Fibroblast of mammary gland (primary cell): ENCODE results near the gene REN.

Experiments used
- DNase-seq: peaks from one replicate; pipeline ENCODE4 v3.0.0-alpha.2; 2010; ENCODE audit warnings: low read depth
- H3K4me3 ChIP-seq: 2 replicates; pipeline ENCODE4 v1.5.1; 2011; ENCODE audit warnings: low read depth, mild to moderate bottlenecking, low read length, moderate library complexity; ENCODE audit not compliant: control insufficient read depth
- TF ChIP-seq, protein P1 (sequence below): conservative IDR thresholded peaks from 2 replicates; pipeline ENCODE4 v1.5.1; 2011; ENCODE audit warnings: low read depth, low read length, inconsistent platforms; ENCODE audit not compliant: control insufficient read depth, insufficient read depth

The REN gene

DNA sequence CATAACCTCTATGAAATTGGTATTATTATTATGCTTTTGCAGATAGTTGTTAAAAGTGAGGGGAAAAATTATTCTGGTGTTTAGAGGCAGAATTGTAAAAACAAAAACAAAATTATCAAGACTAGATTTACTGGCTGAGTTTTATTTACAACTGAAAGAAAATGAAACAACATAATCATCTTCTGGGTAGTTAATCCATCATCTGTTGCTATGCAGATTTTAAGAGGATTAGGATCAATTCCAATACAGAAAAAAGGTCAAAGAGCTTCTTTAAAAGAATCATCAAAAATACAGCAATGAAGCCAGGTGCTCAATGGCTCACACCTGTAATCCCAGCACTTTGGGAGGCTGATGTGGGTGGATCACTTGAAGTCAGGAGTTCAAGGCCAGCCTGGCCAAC lies 39.3 kb upstream of the REN start:
- H3K4me3 ChIP-seq = no peak overlapping the region
- TF ChIP-seq, protein P1, sequence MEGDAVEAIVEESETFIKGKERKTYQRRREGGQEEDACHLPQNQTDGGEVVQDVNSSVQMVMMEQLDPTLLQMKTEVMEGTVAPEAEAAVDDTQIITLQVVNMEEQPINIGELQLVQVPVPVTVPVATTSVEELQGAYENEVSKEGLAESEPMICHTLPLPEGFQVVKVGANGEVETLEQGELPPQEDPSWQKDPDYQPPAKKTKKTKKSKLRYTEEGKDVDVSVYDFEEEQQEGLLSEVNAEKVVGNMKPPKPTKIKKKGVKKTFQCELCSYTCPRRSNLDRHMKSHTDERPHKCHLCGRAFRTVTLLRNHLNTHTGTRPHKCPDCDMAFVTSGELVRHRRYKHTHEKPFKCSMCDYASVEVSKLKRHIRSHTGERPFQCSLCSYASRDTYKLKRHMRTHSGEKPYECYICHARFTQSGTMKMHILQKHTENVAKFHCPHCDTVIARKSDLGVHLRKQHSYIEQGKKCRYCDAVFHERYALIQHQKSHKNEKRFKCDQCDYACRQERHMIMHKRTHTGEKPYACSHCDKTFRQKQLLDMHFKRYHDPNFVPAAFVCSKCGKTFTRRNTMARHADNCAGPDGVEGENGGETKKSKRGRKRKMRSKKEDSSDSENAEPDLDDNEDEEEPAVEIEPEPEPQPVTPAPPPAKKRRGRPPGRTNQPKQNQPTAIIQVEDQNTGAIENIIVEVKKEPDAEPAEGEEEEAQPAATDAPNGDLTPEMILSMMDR = no peak
- DNase-seq = no peak

DNA sequence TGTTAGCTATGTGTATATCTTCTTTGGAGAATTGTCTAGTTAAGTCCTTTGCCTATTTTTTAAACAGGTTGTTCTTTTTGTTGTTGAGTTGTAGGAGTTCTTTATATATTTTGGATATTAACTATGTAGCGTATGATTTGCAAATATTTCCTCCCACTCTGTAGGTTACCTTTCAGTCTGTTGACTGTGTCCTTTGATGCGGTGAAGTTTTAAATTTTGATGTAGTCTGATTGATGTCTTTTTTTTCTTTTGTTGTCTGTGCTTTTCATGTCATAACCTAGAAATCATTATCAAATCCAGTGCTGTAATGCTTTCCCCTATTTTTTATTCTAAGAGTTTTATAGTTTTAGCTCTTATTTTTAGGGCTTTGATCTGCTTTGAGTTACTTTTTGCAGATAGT lies 38.8 kb upstream of the REN start:
- TF ChIP-seq, protein P1 = no peak
- no peak overlapping the region for H3K4me3 ChIP-seq
- no peak for DNase-seq

DNA sequence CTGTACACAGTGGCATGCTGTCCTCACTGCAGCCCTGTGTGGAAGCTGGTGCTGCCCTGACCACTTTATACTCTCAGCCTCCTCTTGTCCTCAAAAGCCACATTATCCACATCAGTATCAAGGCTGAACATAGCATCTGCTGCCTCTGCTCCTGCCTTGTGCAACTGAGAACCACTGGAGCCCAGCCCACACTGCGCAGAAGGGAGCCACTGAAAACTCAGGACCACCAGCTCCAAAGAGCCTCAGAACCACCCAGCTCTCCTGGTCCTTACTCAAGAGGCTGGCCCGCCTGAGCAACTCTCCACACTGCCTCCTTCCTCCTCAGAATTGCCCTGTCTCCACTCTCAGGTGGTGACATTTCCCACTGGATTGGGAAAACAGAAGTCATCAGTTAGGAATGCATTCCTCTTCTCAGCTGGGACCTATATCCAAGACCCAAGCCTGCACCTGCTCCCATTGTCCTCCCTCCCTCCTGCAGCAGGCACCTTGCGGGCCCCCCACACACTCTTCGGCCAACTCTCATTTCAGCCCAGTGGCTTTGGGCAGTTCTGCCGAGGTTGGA lies 37.1 kb upstream of the REN start:
- TF ChIP-seq, protein P1 = no peak
- no peak overlapping the region for H3K4me3 ChIP-seq
- DNase-seq = no peak

DNA sequence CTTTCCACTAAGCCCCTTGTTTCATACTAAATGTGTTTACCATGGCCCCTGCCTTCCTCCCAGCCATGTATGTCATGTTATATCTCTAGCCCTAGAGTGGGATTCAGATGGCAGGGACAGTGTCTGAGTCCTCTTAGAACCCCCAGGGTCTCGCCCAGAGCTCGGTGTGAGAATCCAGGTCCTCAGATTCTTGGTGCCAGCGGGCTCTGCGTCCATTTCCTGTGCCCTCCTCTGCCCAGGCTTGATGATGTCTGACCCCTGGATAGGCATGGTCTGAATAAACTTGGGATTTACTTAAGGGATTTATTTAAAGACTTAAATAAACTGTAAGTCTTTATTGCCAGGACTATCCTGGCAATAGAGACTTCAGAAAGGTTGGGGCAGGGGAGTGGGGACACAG lies 36.3 kb upstream of the REN start:
- DNase-seq = no peak
- H3K4me3 ChIP-seq = no peak overlapping the region
- TF ChIP-seq, protein P1 = no peak

DNA sequence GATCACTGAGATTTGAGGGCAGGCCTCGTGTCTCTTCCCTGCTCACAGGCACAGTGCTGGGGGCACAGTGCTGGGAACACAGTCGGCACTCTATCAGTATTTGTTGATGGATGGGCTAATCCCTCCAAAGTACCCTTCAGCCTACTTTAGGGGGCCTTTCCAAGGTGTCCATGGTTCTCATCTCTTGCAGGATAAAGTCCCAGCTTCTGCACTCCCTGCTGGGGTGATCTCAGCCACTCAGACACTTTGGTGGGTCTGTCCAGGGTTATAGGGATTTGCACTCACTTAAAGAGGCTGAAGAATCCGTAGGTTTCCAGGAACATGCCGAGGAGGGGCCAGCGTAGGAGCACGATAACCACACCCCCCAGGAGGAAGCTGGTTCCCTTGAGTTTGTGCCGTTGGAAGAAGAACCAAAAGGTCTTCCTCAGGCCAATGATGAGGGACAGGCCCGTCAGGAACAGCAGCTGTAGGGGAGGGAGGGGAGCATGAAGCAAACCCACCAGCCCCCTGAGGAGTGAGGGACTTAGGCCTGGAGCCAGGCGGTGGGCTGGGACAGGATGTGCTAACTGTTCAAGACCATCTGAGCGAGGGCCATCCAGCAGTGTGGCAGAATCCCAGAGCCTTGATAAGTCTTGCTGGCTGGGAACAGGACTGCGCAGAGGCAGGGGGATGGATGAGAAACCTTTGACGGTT lies 35.4 kb upstream of the REN start:
- DNase-seq = no peak
- TF ChIP-seq, protein P1 = no peak
- H3K4me3 ChIP-seq = no peak overlapping the region

DNA sequence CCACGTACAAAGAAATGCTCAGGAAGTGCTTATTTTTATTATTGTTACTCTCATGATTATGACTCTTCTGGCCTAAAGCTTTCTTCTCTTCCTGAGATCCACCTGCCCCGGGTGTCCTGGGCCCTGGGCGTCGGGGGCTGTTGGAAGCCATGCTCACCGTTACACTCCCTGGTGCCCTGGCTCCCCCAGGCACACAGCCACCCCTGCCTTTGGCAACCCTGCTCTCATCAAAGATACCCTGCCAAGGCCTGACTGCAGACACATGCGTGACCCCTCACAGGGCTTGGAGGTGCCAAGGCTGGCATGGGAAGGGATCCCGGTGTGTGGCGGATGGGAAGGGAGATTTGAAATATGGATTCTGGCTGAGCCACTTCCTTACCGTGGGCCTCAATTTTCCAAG lies 33.4 kb upstream of the REN start:
- DNase-seq = no peak
- H3K4me3 ChIP-seq = no peak overlapping the region
- TF ChIP-seq, protein P1 = no peak
